OCI-LY7 (cell line): ENCODE results near the gene KIF14.

Experiments used
- CTCF ChIP-seq: fragments of 200-600 bp; sonication (generic); conservative IDR thresholded peaks from 2 replicates; pipeline ENCODE4 v1.5.1; 2014; ENCODE audit warnings: mild to moderate bottlenecking, antibody characterized with exemption, low read length, moderate library complexity, mixed read lengths
- EZH2phosphoT487 ChIP-seq: fragments of 200-600 bp; sonication (generic); IDR thresholded peaks from 2 replicates; pipeline ENCODE4 v1.6.1; 2018; ENCODE audit warnings: low read depth, borderline replicate concordance, mild to moderate bottlenecking, mixed run types, antibody characterized with exemption, low read length, moderate library complexity, mixed read lengths

GRCh38 chr1:200512191-200512590, 108.4 kb downstream of the KIF14 start:
- TF ChIP-seq CTCF (no peak), EZH2phosphoT487 (no peak)
